Peyer's patch (tissue), 4 donors: Measurements from ENCODE around the gene CD27. TPM values are rescaled to one million over a fixed set of nuclear protein-coding genes. Genes with fewer than 3 reads are reported as not detected.
"Not testable (repeated sequence)": the region's sequence is repeated elsewhere in the genome, so short reads cannot be mapped to it uniquely, and the experiment has no call there.

Experiments used
- DNase-seq, 3 donors: peaks; one replicate each; pipeline ENCODE4 v3.0.0-alpha.2; 2017 to 2019
- H3K27ac ChIP-seq, 4 donors: fragments of 200-600 bp; sonication (generic); one replicate each; pipeline ENCODE4 v1.5.1; 2016 to 2019
- H3K27me3 ChIP-seq, 2 donors: fragments of 200-600 bp; sonication (generic); one replicate each; pipeline ENCODE4 v1.5.1; 2019
- H3K36me3 ChIP-seq, 3 donors: fragments of 200-600 bp; sonication (generic); one replicate each; pipeline ENCODE4 v1.5.1; 2016 to 2019
- H3K4me1 ChIP-seq, 4 donors: fragments of 200-600 bp; sonication (generic); one replicate each; pipeline ENCODE4 v1.5.1; 2016 to 2019
- H3K4me3 ChIP-seq, 4 donors: fragments of 200-600 bp; sonication (generic); 1 replicate in 3 of 4; 2 replicates in 1 of 4; pipeline ENCODE4 v1.5.1; 2016 to 2019; ENCODE audit warnings: mild to moderate bottlenecking in 1 of 4
- H3K9me3 ChIP-seq, 4 donors: fragments of 200-600 bp; sonication (generic); one replicate each; pipeline ENCODE4 v1.5.1; 2016 to 2019; ENCODE audit warnings: mild to moderate bottlenecking in 1 of 4
- CTCF ChIP-seq, 6 experiments: fragments of 450-650 bp in 4 of 6; fragments of 200-600 bp in 2 of 6; sonication (generic) in 1 of 6; IDR thresholded peaks; one replicate each; pipeline ENCODE4 v1.5.1; 2017 to 2019; ENCODE audit warnings: antibody characterized with exemption in 6 of 6, mild to moderate bottlenecking in 3 of 6, moderate library complexity in 1 of 6
- POLR2A ChIP-seq, 2 donors: fragments of 450-650 bp; IDR thresholded peaks; one replicate each; pipeline ENCODE4 v1.5.1; 2017; ENCODE audit warnings: antibody characterized with exemption in 2 of 2, mild to moderate bottlenecking in 2 of 2, moderate library complexity in 2 of 2
- total RNA-seq, 4 donors: library from RNA; depleted of rRNA; stranded (reverse); fragments of >200 nt; gene quantifications; one replicate each; pipeline ENCODE4 v1.1.0, GENCODE V29; 2016

Gene CD27
- total RNA-seq, 4 donors from 2014 or later, result 1.0 to 20.6 (median 2.3) TPM

GRCh38 chr12:6492838-6493496, 48.2 kb downstream of the CD27 start, which contains the start of gene MRPL51:
TSS of gene MRPL51 (minus strand) at chr12:6493262. CDS start at chr12:6493136, 126 bp downstream.
- peak; percentile 98 to 99 (median 98) for DNase-seq
- TF ChIP-seq POLR2A (IDR thresholded peaks at IDR 0.05) (peak; percentile 70 to 82), CTCF (IDR thresholded peaks at IDR 0.05) (no peak)
- Histone ChIP-seq H3K36me3 (peaks cover 0 to 18% (median 0%) of the 10 kb centered on the region in 3 donors), H3K4me3 (peak within 1 kb of the TSS; percentile 73 to 85 (median 80)), H3K4me1 (peaks cover 0 to 18% (median 6%) of the 10 kb centered on the region in 4 donors), H3K27ac (peak within 1 kb of the TSS; percentile 94 to 97 (median 95)), H3K9me3 (no peaks in the 10 kb centered on the region), H3K27me3 (no peaks in the 10 kb centered on the region)

- TF ChIP-seq CTCF (IDR thresholded peaks at IDR 0.05) (peak in 5 of 6 experiments; percentile 40 to 66 (median 65)), POLR2A (IDR thresholded peaks at IDR 0.05) (no peak)
- Histone ChIP-seq H3K4me1 (peaks cover 0 to 18% (median 6%) of the 10 kb centered on the region in 4 donors), H3K27me3 (no peaks in the 10 kb centered on the region), H3K4me3 (peak within 1 kb of the TSS; percentile 73 to 85 (median 80)), H3K9me3 (no peaks in the 10 kb centered on the region), H3K27ac (peak within 1 kb of the TSS; percentile 94 to 97 (median 95)), H3K36me3 (peaks cover 0 to 25% (median 0%) of the 10 kb centered on the region in 3 donors)
- peak; percentile 94 to 98 (median 96) for DNase-seq
Measured at GRCh38 chr12:6493497-6494257, 48.9 kb downstream of the CD27 start, which contains the start of gene NCAPD2. TSS of gene NCAPD2 (plus strand) at chr12:6494102. CDS start at chr12:6495099, 997 bp downstream.

- TF ChIP-seq CTCF (IDR thresholded peaks at IDR 0.05), result no peak
- no peak for TF ChIP-seq POLR2A (IDR thresholded peaks at IDR 0.05)
Measured at GRCh38 chr12:6494258-6494743, 49.5 kb downstream of the CD27 start.

GRCh38 chr12:6494968-6495367, 50.2 kb downstream of the CD27 start:
- H3K27ac ChIP-seq, result peak overlapping the region in 2 of 4 donors; percentile 94
- H3K4me1 ChIP-seq, result peaks cover 0 to 18% (median 6%) of the 10 kb centered on the region in 4 donors
- peak overlapping the region in 1 of 4 donors; percentile 73 for H3K4me3 ChIP-seq

More at GRCh38 chr12:6494258-6494743, 49.5 kb downstream of the CD27 start:
- H3K4me1 ChIP-seq, result peaks cover 0 to 18% (median 6%) of the 10 kb centered on the region in 4 donors
- peak overlapping the region; percentile 94 to 97 (median 95) for H3K27ac ChIP-seq
- H3K4me3 ChIP-seq, result peak overlapping the region; percentile 73 to 85 (median 80)
- peaks cover 0 to 31% (median 0%) of the 10 kb centered on the region in 3 donors for H3K36me3 ChIP-seq
- no peaks in the 10 kb centered on the region for H3K27me3 ChIP-seq
- DNase-seq, result no peak
- no peaks in the 10 kb centered on the region for H3K9me3 ChIP-seq

GRCh38 chr12:6497291-6497690, 52.5 kb downstream of the CD27 start:
- Histone ChIP-seq H3K36me3 (peaks cover 0 to 34% (median 0%) of the 10 kb centered on the region in 3 donors), H3K4me1 (peaks cover 0 to 17% (median 5%) of the 10 kb centered on the region in 4 donors)
- not testable (repeated sequence) for H3K27ac ChIP-seq, H3K27me3 ChIP-seq, H3K9me3 ChIP-seq, DNase-seq, H3K4me3 ChIP-seq

More at GRCh38 chr12:6494968-6495367, 50.2 kb downstream of the CD27 start:
- TF ChIP-seq CTCF (IDR thresholded peaks at IDR 0.05) (no peak), POLR2A (IDR thresholded peaks at IDR 0.05) (no peak)
- Histone ChIP-seq H3K36me3 (peaks cover 0 to 38% (median 0%) of the 10 kb centered on the region in 3 donors), H3K9me3 (no peaks in the 10 kb centered on the region), H3K27me3 (no peaks in the 10 kb centered on the region)
- no peak for DNase-seq
